MG63 (cell line): ENCODE data around the gene ZNF500. TPM values are rescaled to one million over a fixed set of nuclear protein-coding genes. Genes with fewer than 3 reads are reported as not detected.
A peak's percentile ranks its signal among the peaks of the same experiment; 100 is the strongest.

Experiments used
- DNase-seq: peaks from one replicate; pipeline ENCODE4 v3.0.0-alpha.2; 2020
- H3K27me3 ChIP-seq: fragments of 250-450 bp; sonication (Bioruptor Pico); 2 replicates; pipeline ENCODE4 v1.5.1; 2020; ENCODE audit warnings: mild to moderate bottlenecking, moderate library complexity
- H3K36me3 ChIP-seq: fragments of 250-450 bp; sonication (Bioruptor Pico); 2 replicates; pipeline ENCODE4 v1.5.1; 2020; ENCODE audit warnings: mild to moderate bottlenecking, moderate library complexity
- H3K4me3 ChIP-seq: fragments of 250-450 bp; sonication (Bioruptor Pico); 2 replicates; pipeline ENCODE4 v1.5.1; 2020; ENCODE audit warnings: mild to moderate bottlenecking, moderate library complexity
- H3K9me3 ChIP-seq: fragments of 250-450 bp; sonication (Bioruptor Pico); 2 replicates; pipeline ENCODE4 v1.5.1; 2020; ENCODE audit warnings: mild to moderate bottlenecking, moderate library complexity
- total RNA-seq: library from RNA; depleted of rRNA; stranded (reverse); fragments of >200 nt; shearing (Covaris generic); gene quantifications from 2 replicates; pipeline ENCODE4 v1.2.3, GENCODE V29; 2014; ENCODE audit warnings: low replicate concordance; rRNA removed

The ZNF500 gene
- total RNA-seq = 10.4 and 13.3 TPM in 2 replicates

DNA sequence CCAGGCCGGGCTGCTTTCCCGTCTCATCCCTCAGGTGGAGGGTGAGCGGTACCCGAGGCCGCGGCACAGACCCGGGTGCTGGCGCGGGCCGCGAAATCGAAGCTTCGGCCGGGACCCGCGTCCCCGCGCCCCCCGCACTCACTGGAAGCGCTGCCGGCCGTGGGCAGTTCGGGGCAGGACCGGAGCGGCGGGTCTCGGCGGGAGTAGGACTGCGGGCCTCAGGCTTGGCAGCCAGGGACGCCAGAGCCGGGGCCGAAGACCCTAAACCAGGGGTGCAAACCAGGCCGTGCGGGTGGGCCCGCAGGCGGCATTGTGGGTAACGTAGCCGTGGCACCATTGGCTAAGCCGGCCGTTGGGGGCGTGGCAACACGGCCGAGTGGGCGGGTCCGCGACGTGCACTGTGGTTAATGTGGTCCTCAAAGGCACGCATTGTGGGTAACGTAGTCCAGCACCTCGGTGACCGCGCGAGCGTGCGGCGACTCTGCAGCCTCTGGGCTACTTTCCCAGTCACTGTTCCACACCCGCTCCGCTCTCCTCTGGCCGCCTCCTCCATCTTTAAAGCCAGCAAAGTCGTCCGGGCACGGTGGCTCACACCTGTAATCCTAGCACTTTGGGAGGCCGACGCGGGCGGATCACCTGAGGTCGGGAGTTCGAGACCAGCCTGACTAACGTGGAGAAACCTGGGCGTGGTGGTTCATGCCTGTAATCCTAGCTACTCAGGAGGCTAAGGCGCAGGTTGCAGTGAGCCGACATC, at the start of gene ZNF500:
ZNF500 (minus strand) TSS at position 288 of the 754 bp plus-strand sequence. CDS start 1,184 bp downstream, outside the sequence.
- peak within 1 kb of the TSS; percentile 99 for H3K4me3 ChIP-seq
- H3K9me3 ChIP-seq = no peaks in the 10 kb centered on the region
- peaks cover 39% of the 10 kb centered on the region for H3K36me3 ChIP-seq
- no peaks in the 10 kb centered on the region for H3K27me3 ChIP-seq
- DNase-seq = peak; percentile 98

DNA sequence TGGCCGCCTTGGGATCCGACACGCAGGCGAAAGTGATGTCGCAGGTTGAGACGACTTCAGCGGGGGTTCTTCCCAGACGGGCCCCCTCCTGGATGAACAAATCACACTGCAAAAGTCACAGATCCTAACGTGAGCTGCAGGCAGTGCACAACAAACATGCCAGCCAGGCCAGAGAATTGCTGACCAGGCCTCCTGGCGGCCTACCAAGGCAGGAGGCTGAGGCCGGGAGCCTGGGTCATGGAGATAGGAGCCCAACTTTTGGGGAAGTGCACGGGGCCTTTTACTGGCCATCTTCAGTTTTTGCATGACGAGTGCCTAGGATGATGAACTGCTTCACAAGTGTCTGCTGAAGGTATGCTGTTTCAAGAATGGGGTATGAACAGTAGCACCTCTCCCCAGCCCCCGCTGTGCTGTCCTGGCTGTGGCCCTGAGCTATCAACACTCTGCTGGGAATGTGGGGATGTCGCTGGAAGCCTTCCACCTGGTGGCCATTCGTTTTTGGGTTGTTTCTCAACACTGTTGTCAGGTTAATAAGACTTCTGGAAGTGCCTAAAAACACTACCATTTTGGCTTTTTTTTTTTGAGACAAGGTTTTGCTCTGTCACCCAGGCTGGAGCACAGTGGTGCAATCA, 47.7 kb upstream of the ZNF500 start:
- H3K27me3 ChIP-seq = no peaks in the 10 kb centered on the region
- peaks cover 80% of the 10 kb centered on the region for H3K36me3 ChIP-seq
- no peak overlapping the region for H3K4me3 ChIP-seq
- DNase-seq = no peak
- no peaks in the 10 kb centered on the region for H3K9me3 ChIP-seq

DNA sequence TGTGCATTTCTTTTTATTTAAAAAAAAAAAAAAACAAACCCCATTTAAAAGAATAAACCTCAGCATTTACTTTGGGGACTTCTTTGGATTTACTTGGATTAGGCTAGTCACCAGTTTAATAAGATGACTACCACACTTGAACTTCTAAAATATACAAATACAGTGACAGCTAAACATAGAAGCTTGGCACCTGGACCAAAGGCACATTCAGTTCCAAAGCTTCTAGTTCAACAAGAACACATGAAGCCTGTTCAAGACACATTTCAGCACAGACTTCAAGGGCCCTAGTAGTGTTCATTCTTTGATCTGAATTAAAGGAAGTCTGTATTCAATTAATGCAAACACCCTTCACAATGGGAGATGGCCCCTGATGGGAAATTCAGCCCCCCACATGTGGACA, 47.1 kb upstream of the ZNF500 start:
- peaks cover 76% of the 10 kb centered on the region for H3K36me3 ChIP-seq
- no peak for DNase-seq
- no peaks in the 10 kb centered on the region for H3K27me3 ChIP-seq
- H3K9me3 ChIP-seq = no peaks in the 10 kb centered on the region
- H3K4me3 ChIP-seq = no peak overlapping the region

DNA sequence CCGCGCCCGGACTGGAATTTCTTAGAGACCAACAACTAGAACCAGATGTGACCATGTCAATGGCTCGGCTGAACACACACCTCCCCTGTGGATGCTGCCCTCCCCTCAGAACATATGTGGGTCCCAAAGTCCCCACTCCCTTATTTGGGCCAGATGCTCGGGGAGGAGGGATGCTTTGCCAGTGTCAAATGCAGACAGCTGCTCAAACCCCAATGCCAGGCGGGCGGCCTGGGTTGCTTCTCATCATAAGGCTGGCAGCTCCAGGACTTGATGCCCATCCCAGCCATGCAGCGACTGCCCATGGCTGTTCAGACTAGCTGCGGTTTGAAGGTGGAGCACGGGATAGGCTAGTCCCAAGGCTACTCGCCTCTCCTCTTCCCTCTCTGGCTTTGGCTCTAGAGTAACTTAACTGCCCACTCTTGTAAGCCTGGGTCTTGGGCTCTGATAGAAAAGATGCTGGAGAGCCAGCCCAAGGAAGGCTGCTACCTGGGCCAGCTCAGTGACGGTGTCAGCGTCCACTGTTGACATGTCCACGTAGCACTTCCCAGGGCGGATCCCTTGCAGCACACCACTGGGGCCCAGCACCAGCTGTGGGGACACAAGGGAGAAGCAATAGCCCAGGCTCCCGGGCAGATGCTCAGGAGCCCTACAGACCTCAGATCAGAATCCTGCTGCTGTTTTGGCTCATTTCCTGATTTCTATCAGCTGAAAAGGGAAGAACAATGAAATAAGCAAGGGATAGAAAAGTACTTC, 46.5 kb upstream of the ZNF500 start:
- Histone ChIP-seq H3K4me3 (no peak overlapping the region), H3K36me3 (peaks cover 75% of the 10 kb centered on the region), H3K27me3 (no peaks in the 10 kb centered on the region), H3K9me3 (no peaks in the 10 kb centered on the region)
- DNase-seq = no peak

DNA sequence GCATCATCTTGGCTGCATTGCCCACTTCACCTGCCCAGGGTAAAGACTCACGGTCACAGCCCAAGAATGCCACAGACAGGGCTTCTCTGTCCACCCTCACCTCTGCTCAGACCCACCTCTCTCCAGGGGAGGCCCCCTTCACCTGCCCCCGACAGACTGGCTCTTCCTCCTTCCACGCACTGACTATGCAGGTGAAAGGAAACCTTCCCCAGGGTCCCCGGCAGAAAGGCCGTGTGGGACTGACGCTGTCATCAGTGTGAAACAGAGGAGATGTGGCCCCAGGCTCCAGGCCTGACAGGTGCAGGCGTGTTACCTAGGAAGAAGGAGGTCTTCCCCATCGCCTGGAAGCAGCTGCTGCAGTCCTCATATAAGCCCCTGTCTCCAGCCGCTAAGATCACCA, 44.8 kb upstream of the ZNF500 start:
- Histone ChIP-seq H3K36me3 (peaks cover 79% of the 10 kb centered on the region), H3K27me3 (no peaks in the 10 kb centered on the region), H3K9me3 (no peaks in the 10 kb centered on the region), H3K4me3 (no peak overlapping the region)
- DNase-seq = no peak

DNA sequence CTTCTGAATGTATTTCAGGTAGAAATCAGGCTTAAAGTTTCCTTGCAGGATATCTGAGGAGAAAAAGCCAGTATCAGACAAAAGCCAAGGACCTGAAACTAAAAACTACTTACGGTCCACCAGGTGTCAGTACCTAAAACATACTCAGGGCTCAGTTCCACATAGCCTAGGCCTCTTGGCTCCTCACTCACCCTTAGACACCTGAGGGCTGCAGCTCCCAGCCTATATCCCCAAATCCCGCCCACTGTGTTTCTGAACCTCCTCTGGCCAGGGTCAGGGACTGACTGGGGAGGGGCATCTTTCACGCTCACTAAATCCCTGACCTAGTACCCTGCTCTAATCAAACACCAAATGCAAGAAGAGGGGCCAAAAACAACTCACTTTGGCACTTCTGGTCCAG, 44.3 kb upstream of the ZNF500 start:
- Histone ChIP-seq H3K27me3 (no peaks in the 10 kb centered on the region), H3K36me3 (peaks cover 74% of the 10 kb centered on the region), H3K9me3 (no peaks in the 10 kb centered on the region), H3K4me3 (no peak overlapping the region)
- DNase-seq = no peak

DNA sequence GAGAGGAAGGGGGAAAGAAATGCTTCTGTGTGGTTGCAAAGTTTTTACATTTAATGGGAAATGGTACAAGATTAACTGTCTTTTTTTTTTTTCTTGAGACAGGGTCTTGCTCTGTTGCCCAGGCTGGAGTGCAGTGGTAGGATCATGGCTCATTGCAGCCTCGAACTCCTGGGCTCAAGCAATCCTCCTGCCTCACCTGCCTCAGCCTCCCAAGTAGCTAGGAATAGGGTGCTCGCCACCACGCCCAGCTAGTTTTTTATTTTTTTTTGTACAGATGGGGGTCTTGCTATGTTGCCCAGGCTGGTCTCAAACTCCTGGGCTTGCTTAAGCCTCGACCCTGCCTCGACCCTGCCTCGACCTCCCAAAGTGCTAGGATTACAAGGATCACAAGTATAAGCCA, 39.3 kb upstream of the ZNF500 start:
- H3K9me3 ChIP-seq = no peaks in the 10 kb centered on the region
- DNase-seq = no peak
- H3K36me3 ChIP-seq = peaks cover 52% of the 10 kb centered on the region
- H3K4me3 ChIP-seq = no peak overlapping the region
- H3K27me3 ChIP-seq = no peaks in the 10 kb centered on the region

DNA sequence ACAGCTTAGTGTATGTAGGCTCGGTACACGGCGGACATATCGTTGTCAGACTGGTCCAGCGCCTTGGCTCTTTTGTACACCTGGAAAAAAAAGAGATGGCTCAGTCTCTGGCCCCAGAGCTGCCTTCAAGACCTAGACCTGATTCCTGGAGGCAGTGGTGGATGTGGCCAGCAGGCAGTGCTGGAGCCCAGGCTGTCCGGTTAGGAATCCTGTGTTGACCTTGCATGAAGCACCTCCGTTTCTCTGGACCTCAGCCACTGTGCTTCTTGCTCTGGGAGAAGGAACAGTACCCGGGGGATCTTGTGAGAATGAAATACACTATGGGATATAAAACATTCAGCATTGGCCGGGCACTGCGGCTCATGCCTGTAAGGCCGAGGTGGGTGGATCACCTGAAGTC, 38.3 kb upstream of the ZNF500 start:
- H3K9me3 ChIP-seq = no peaks in the 10 kb centered on the region
- no peaks in the 10 kb centered on the region for H3K27me3 ChIP-seq
- DNase-seq = no peak
- no peak overlapping the region for H3K4me3 ChIP-seq
- H3K36me3 ChIP-seq = peaks cover 47% of the 10 kb centered on the region

DNA sequence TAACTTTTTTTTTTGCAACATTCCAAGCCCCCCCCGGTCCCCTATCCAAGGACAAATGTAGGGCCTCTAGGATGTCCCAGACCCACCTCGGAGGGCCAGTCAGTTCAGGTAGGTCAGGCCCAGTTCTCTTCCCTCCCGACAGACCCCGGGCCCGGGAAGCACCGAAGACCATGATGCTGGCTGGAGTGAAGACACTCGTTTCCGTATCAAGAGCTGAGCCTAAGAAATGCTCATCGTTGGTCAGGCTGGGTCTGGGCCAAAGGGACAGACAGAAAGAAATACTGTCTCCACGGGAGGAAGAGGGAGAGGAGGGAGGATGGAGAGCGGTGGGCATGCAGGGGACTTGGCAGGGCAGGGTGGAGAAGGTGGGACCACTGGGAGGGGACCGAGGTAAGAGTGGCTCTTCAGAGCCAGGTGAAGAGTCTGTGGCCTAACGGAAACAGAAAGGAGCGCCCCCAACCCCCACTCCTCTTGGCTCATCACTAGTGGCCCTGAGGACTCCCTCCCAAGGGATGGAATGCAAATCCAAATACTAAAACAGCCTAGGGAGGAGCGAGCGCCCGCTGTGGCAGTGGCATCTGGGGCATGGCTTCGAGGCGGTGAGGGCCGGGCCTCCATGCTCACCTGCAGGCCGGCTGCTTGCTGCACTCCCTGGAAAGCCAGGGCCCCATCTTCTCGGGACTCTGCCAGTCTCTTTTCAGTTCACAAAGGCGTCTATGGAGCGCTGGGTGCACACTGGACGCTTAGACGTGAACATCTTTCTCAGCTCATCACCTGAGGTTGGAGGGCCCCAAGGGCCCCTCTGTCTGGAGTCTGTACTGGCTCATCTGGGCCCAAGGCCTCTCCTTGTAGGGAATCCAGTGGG, 37.2 kb upstream of the ZNF500 start:
- no peak overlapping the region for H3K4me3 ChIP-seq
- peaks cover 39% of the 10 kb centered on the region for H3K36me3 ChIP-seq
- H3K27me3 ChIP-seq = no peaks in the 10 kb centered on the region
- no peak for DNase-seq
- no peaks in the 10 kb centered on the region for H3K9me3 ChIP-seq

DNA sequence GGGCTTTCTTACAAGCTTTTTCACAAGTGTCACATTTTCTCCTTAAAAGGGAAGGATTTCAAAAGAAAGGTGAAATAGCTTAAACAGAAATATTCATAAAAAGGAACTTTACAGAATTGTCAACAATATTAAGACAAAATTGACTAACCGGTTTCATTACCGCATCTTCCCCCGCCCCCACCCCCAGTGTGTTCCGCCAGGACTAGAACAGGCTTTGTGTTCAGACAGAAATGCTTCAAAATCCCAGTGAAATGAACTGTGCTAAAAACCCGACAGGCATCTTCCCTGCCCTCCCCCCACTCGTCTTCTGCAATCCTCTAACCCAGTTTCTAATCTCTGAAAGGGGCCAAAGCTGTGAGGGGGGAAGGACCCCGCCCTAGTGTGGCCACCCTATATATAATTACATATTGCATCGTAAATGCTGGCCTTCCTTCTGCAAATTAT, 36.5 kb upstream of the ZNF500 start:
- DNase-seq = no peak
- H3K27me3 ChIP-seq = no peaks in the 10 kb centered on the region
- peaks cover 34% of the 10 kb centered on the region for H3K36me3 ChIP-seq
- peak overlapping the region; percentile 73 for H3K4me3 ChIP-seq
- H3K9me3 ChIP-seq = no peaks in the 10 kb centered on the region

DNA sequence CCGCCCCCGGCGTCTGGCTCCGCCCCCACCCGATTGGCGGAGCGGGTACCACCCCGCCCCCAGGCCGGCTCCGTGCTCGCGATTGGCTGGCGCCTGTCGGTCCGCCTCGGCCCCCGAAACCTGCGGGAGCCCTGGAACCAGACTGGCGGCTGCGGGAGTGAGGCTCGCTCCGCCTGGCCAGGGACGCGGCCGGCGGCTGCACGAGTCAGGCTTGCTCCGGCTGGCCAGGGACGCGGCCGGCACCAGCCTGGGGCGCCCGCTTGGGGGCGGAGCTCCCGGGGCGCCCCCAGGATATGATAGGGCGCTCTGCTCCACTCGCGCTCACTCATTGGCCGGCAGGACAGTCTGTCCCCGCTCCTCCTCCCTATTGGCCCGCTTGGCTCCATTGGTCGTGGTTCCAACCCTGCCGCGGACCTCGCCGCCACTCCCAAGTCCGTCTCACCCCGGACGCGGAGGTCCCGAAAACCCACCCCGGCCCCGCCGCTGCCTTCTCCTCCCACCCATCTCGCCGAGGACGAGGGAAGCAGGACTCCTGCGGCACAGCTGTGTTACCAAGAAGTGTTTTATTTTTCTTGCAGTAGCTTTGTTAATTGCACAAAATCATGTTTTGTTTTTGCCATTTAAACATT, 35.8 kb upstream of the ZNF500 start:
- Histone ChIP-seq H3K36me3 (peaks cover 27% of the 10 kb centered on the region), H3K4me3 (peak overlapping the region; percentile 73)

DNA sequence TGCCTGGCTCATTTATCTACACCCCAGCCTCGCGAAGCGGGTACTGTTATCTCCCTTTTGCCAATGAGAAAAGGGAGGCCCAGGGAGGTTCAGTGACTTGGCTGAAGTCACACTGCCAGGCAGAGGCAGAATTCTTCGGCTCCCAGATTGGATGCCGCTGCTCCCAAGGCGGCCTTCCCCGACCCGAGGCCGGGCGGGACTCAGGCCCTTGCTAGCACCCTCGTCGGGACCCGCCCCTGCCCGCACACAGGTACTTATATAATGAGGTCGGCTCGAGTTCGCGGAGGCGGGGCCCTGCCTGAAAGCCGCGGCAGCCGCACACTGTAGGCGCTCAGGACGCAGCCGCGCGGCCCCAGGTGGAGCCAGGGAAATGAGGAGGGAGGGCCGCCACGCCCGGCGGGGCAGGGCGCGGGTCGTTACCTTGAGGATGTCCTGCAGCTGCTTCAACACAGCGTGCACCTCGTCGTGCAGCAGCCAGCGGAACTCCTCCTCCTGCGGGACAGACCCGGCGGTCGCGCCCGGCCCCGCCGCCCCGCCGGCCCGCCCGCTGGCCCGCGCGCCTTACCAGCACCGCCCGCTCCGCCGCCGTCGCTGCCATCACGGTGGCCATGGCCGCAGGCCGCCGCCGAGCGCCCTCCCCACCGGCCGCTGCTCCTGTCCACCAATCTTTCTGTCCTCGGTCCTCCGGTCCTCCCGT, 35.1 kb upstream of the ZNF500 start, which contains the start of gene ROGDI:
ROGDI (minus strand) TSS at position 672 of the 697 bp plus-strand sequence; CDS start at position 610, 62 bp downstream.
- H3K27me3 ChIP-seq = no peaks in the 10 kb centered on the region
- DNase-seq = peak; percentile 66
- peak within 1 kb of the TSS; percentile 73 for H3K4me3 ChIP-seq
- peaks cover 20% of the 10 kb centered on the region for H3K36me3 ChIP-seq
- H3K9me3 ChIP-seq = no peaks in the 10 kb centered on the region

More for the DNA sequence above, 35.8 kb upstream of the ZNF500 start:
- Histone ChIP-seq H3K27me3 (no peaks in the 10 kb centered on the region), H3K9me3 (no peaks in the 10 kb centered on the region)
- peak; percentile 96 for DNase-seq

DNA sequence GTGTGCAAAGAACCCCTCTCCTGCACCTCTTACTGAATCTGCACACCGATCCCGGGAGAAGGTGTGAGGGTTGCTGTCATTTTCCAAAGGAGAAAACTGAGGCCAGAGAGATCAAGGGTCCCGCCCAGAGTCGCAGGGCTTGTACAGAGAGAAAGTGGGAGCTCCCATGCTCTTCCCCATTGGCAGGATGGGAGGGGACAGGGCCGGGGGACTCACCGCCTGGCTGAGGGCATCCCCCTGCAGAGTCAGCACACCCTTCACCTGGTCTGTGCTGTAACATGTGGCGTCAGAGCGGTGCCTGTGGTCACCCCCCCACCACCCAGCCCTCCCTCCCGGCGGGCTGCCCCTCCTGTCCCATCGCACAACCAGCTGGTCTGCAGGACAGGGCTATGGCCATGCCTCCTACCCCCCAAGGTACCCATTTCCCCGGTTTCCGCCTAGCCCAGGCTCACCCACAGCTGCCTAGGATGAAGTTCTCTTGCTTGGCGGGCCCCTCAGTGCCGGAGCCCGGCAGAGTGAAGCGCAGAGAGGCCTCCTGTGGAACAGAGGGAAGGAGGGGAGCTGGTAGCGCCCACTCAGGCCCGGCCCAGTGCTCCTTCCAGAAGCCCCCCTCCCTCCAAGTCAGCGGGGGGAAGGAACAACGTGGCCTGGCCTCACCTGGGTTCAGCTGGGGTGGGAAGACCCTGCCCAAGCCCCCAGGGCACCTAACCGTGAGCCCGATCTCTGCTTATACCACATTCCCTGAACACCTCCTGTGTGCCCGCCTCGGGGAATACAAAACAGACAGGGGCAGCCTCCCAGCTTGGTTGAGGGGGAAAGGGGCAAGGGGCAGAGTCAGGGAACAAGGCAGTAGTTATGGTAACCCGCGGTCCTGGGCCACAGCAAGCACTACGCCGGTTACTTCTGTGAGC, 34.3 kb upstream of the ZNF500 start:
- Histone ChIP-seq H3K27me3 (no peaks in the 10 kb centered on the region), H3K9me3 (no peaks in the 10 kb centered on the region), H3K36me3 (peaks cover 19% of the 10 kb centered on the region), H3K4me3 (peak overlapping the region; percentile 73)
- DNase-seq = no peak

DNA sequence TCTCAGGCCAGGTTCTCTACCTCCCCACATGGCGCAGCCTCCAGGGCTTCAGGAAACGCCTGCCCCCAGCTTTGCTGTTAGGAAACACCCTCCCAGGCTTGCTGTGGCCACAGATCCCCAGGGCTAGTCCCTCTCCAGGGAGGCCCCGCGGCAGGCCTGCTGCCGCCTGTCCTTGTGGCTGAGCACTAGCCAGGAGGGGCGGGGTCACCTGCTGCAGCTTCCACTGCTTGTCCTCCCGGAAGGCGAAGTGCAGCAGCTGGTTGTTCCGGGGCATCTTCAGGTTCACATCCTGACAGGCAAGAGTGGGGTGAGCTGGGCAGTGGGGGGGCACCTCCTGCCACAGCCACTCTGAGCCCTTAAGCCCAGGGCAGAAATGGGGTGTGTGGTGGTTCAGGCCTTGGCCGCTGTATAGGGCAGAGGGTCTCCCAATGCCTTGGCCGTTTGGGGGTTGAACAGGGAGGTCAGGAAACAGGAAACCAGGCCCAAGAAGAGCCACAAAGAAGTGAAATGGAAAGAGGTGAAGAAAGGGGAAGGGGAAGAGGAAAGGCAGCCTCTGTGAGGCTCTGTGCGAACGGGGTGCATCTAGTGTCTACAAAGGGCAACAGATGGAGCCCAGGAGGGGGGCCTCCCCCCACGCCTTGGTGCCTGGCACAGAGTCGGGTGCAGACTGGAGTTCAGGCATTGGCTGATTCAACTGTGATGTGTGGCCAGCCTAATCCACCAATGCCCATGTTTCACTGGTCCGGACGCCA, 33.5 kb upstream of the ZNF500 start:
- peaks cover 14% of the 10 kb centered on the region for H3K36me3 ChIP-seq
- no peak for DNase-seq
- no peaks in the 10 kb centered on the region for H3K27me3 ChIP-seq
- no peaks in the 10 kb centered on the region for H3K9me3 ChIP-seq
- H3K4me3 ChIP-seq = no peak overlapping the region
